Keratinocyte (primary cell): ENCODE data around the gene BGN. TPM values are rescaled to one million over a fixed set of nuclear protein-coding genes. Genes with fewer than 3 reads are reported as not detected.

Source experiments
- DNase-seq: peaks from one replicate; pipeline ENCODE4 v3.0.0-alpha.2; 2011; ENCODE audit warnings: low read depth, missing footprints, low spot score
- FAIRE-seq: peaks from 2 replicates; lab custom pipeline; 2011; peaks lifted over from hg19 to GRCh38; lab: Jason Lieb, UNC
- H2AFZ ChIP-seq: 2 replicates; pipeline ENCODE4 v1.6.0; 2012; ENCODE audit warnings: low read length, control low read depth, inconsistent platforms; ENCODE audit not compliant: control insufficient read depth
- H3K27ac ChIP-seq: 2 replicates; pipeline ENCODE4 v1.5.1; 2011; ENCODE audit warnings: low read length; ENCODE audit not compliant: control insufficient read depth, insufficient read depth
- H3K27me3 ChIP-seq: 3 replicates; pipeline ENCODE4 v1.6.0; 2011; ENCODE audit warnings: low read length; ENCODE audit not compliant: control insufficient read depth, insufficient read depth; ENCODE audit errors: extremely low read depth
- H3K36me3 ChIP-seq, 2 experiments: 2 replicates in 1 of 2; 3 replicates in 1 of 2; pipeline ENCODE4 v1.5.1; 2011; ENCODE audit warnings: low read length in 2 of 2, mild to moderate bottlenecking in 1 of 2; ENCODE audit not compliant: control insufficient read depth in 2 of 2, insufficient read depth in 2 of 2; ENCODE audit errors: extremely low read depth in 1 of 2
- H3K4me1 ChIP-seq: 3 replicates; pipeline ENCODE4 v1.5.1; 2011; ENCODE audit warnings: low read length; ENCODE audit not compliant: control insufficient read depth, insufficient read depth; ENCODE audit errors: extremely low read depth
- H3K4me2 ChIP-seq: 3 replicates; pipeline ENCODE4 v1.6.0; 2011; ENCODE audit warnings: low read depth, low read length; ENCODE audit not compliant: control insufficient read depth, insufficient read depth; ENCODE audit errors: extremely low read depth
- H3K4me3 ChIP-seq, 3 experiments: fragments of 200-600 bp in 1 of 3; sonication (generic) in 1 of 3; 2 replicates in 2 of 3; 3 replicates in 1 of 3; pipeline ENCODE4 v1.5.1; 2011 to 2016; ENCODE audit warnings: low read length in 3 of 3, mild to moderate bottlenecking in 3 of 3, control low read depth in 2 of 3, inconsistent platforms in 1 of 3, low read depth in 1 of 3, mixed read lengths in 1 of 3, mixed run types in 1 of 3, moderate library complexity in 1 of 3; ENCODE audit not compliant: control insufficient read depth in 2 of 3, insufficient read depth in 2 of 3; ENCODE audit errors: extremely low read depth in 1 of 3
- H3K79me2 ChIP-seq: 2 replicates; pipeline ENCODE4 v1.6.0; 2012; ENCODE audit warnings: low read length; ENCODE audit not compliant: control insufficient read depth, insufficient read depth
- H3K9ac ChIP-seq: 3 replicates; pipeline ENCODE4 v1.6.0; 2011; ENCODE audit warnings: low read length; ENCODE audit not compliant: control insufficient read depth, insufficient read depth; ENCODE audit errors: extremely low read depth
- H3K9me1 ChIP-seq: 3 replicates; pipeline ENCODE4 v1.6.0; 2011; ENCODE audit warnings: low read length; ENCODE audit not compliant: control insufficient read depth, insufficient read depth; ENCODE audit errors: extremely low read depth
- H3K9me3 ChIP-seq: 2 replicates; pipeline ENCODE4 v1.5.1; 2012; ENCODE audit warnings: low read depth, low read length; ENCODE audit not compliant: control insufficient read depth
- H4K20me1 ChIP-seq: 3 replicates; pipeline ENCODE4 v1.6.0; 2011; ENCODE audit warnings: low read length; ENCODE audit not compliant: control insufficient read depth, insufficient read depth; ENCODE audit errors: extremely low read depth
- EZH2 ChIP-seq: IDR thresholded peaks from one replicate; pipeline ENCODE4 v1.6.1; 2012; ENCODE audit warnings: inconsistent platforms, mild to moderate bottlenecking, low read length, moderate library complexity
- dilution Hi-C: fragments of 300-500 bp; cut with MboI; formaldehyde crosslinking; loops from one replicate; pipeline ENCODE4 v1.7.0; 2020; ENCODE audit warnings: low sequenced_read_pairs; ENCODE audit not compliant: extremely low pct_ligation_motif_present
- polyA plus RNA-seq, 5 experiments: library from polyadenylated mRNA; depleted of rRNA in 3 of 5; stranded (reverse) in 3 of 5; stranded (forward) in 1 of 5; unstranded in 1 of 5; fragments of >200 nt; gene quantifications; 1 replicate in 1 of 5; 2 replicates in 3 of 5; 3 replicates in 1 of 5; pipeline versions ENCODE4 v1.2.1 to v1.2.3, GENCODE V29; 2011 to 2012; ENCODE audit warnings: missing spikeins in 2 of 5, low read depth in 1 of 5, low replicate concordance in 1 of 5
- TF ChIP-seq, protein P1 (sequence below), 3 experiments: IDR thresholded peaks in 1 of 3; conservative IDR thresholded peaks in 1 of 3; optimal IDR thresholded peaks in 1 of 3; 2 replicates in 2 of 3; 3 replicates in 1 of 3; pipeline versions ENCODE3 to v1.5.1; 2011; ENCODE audit warnings: low read length in 3 of 3, mild to moderate bottlenecking in 3 of 3, moderate library complexity in 2 of 3, control low read depth in 1 of 3, inconsistent platforms in 1 of 3; ENCODE audit not compliant: insufficient read depth in 2 of 3; ENCODE audit errors: extremely low read depth in 1 of 3

The BGN gene
- polyA plus RNA-seq, 1 donor (not counting 4 experiments of a cell fraction or from before 2014, with no cell fraction given): 0.07 TPM

- no peak overlapping the region for H3K4me2 ChIP-seq
- no peak overlapping the region for H3K27ac ChIP-seq
- no peak for TF ChIP-seq EZH2
- TF ChIP-seq, protein P1, sequence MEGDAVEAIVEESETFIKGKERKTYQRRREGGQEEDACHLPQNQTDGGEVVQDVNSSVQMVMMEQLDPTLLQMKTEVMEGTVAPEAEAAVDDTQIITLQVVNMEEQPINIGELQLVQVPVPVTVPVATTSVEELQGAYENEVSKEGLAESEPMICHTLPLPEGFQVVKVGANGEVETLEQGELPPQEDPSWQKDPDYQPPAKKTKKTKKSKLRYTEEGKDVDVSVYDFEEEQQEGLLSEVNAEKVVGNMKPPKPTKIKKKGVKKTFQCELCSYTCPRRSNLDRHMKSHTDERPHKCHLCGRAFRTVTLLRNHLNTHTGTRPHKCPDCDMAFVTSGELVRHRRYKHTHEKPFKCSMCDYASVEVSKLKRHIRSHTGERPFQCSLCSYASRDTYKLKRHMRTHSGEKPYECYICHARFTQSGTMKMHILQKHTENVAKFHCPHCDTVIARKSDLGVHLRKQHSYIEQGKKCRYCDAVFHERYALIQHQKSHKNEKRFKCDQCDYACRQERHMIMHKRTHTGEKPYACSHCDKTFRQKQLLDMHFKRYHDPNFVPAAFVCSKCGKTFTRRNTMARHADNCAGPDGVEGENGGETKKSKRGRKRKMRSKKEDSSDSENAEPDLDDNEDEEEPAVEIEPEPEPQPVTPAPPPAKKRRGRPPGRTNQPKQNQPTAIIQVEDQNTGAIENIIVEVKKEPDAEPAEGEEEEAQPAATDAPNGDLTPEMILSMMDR (optimal IDR thresholded peaks at IDR 0.05 in 1 of 3, IDR thresholded peaks at IDR 0.05 in 1 of 3, conservative IDR thresholded peaks at IDR 0.05 in 1 of 3; ENCODE audit: extremely low read depth in 1 of 3, insufficient read depth in 2 of 3, low read length in 3 of 3): no peak
- dilution Hi-C loops: no loop called here
- H3K4me1 ChIP-seq: no peaks in the 10 kb centered on the region
- peaks cover 5% of the 10 kb centered on the region for H3K27me3 ChIP-seq
- no peak overlapping the region for H2AFZ ChIP-seq
- H3K4me3 ChIP-seq: no peak overlapping the region
- DNase-seq (no peak), FAIRE-seq (no peak)
- no peaks in the 10 kb centered on the region for H3K9me3 ChIP-seq
- no peaks in the 10 kb centered on the region for H3K79me2 ChIP-seq
- no peaks in the 10 kb centered on the region for H3K36me3 ChIP-seq
- H4K20me1 ChIP-seq: no peaks in the 10 kb centered on the region
- no peaks in the 10 kb centered on the region for H3K9me1 ChIP-seq
- H3K9ac ChIP-seq: no peak overlapping the region
Measured at GRCh38 chrX:153539979-153540358, 45.2 kb downstream of the BGN start.

GRCh38 chrX:153544727-153545126, 49.9 kb downstream of the BGN start:
- Histone ChIP-seq H3K36me3 (no peaks in the 10 kb centered on the region), H3K4me1 (no peaks in the 10 kb centered on the region), H3K9me1 (no peaks in the 10 kb centered on the region), H3K79me2 (no peaks in the 10 kb centered on the region), H3K4me2 (no peak overlapping the region), H2AFZ (no peak overlapping the region), H3K27me3 (no peaks in the 10 kb centered on the region), H3K4me3 (no peak overlapping the region), H3K9ac (no peak overlapping the region), H3K27ac (no peak overlapping the region), H3K9me3 (no peaks in the 10 kb centered on the region), H4K20me1 (no peaks in the 10 kb centered on the region)
- FAIRE-seq (no peak), DNase-seq (no peak)
- dilution Hi-C loops: no loop called here
- no peak for TF ChIP-seq EZH2
- TF ChIP-seq, protein P1 (optimal IDR thresholded peaks at IDR 0.05 in 1 of 3, IDR thresholded peaks at IDR 0.05 in 1 of 3, conservative IDR thresholded peaks at IDR 0.05 in 1 of 3; ENCODE audit: extremely low read depth in 1 of 3, insufficient read depth in 2 of 3, low read length in 3 of 3): no peak
